Endothelial cell of umbilical vein (primary cell): ENCODE results near the gene PRCC. TPM values are rescaled to one million over a fixed set of nuclear protein-coding genes. Genes with fewer than 3 reads are reported as not detected.

Source experiments
- BruUV-seq: library from RNA; stranded (reverse); fragments of 400-500 nt; replicated peaks from 2 replicates; lab custom pipeline; 2021; lab: Mats Ljungman, UMichigan
- CTCF ChIA-PET: fragments of 300-600, 350-600 bp; sonication (Branson Sonifier 250); formaldehyde crosslinking; loops from one replicate; lab custom pipeline; 2021; ENCODE audit warnings: antibody characterized with exemption, inconsistent platforms; lab: Charles Lee
- POLR2A ChIA-PET: fragments of 300-600, 350-600 bp; sonication (Branson Sonifier 250); formaldehyde crosslinking; loops from one replicate; lab custom pipeline; 2021; ENCODE audit warnings: antibody characterized with exemption, inconsistent platforms; lab: Charles Lee
- DNase-seq: peaks from one replicate; pipeline ENCODE4 v3.0.0-alpha.2; 2011; ENCODE audit warnings: low read depth, low spot score
- FAIRE-seq: peaks from 2 replicates; lab custom pipeline; 2011; peaks lifted over from hg19 to GRCh38; lab: Jason Lieb, UNC
- H2AFZ ChIP-seq: 2 replicates; pipeline ENCODE4 v1.6.0; 2012; ENCODE audit warnings: low read depth, low read length, control low read depth, inconsistent platforms
- H3K27ac ChIP-seq: 2 replicates; pipeline ENCODE4 v1.5.1; 2011; ENCODE audit warnings: low read depth, mild to moderate bottlenecking, control low read depth, low read length, moderate library complexity; ENCODE audit not compliant: insufficient read depth
- H3K27me3 ChIP-seq, 2 experiments: 2 replicates each; pipeline versions ENCODE4 v1.6.0 to v1.6.1; 2011; ENCODE audit warnings: low read length in 2 of 2, mixed read lengths in 1 of 2; ENCODE audit not compliant: control insufficient read depth in 2 of 2, insufficient read depth in 2 of 2
- H3K36me3 ChIP-seq, 2 experiments: 2 replicates in 1 of 2; 3 replicates in 1 of 2; pipeline ENCODE4 v1.5.1; 2011; ENCODE audit warnings: low read length in 2 of 2, mild to moderate bottlenecking in 1 of 2, moderate library complexity in 1 of 2; ENCODE audit not compliant: control insufficient read depth in 2 of 2, insufficient read depth in 2 of 2; ENCODE audit errors: extremely low read depth in 1 of 2
- H3K4me1 ChIP-seq: 3 replicates; pipeline ENCODE4 v1.5.1; 2011; ENCODE audit warnings: mild to moderate bottlenecking, low read length; ENCODE audit not compliant: control insufficient read depth, insufficient read depth; ENCODE audit errors: extremely low read depth
- H3K4me2 ChIP-seq: 2 replicates; pipeline ENCODE4 v1.6.1; 2011; ENCODE audit warnings: low read length, control low read depth, mixed read lengths; ENCODE audit not compliant: insufficient read depth
- H3K4me3 ChIP-seq, 3 experiments: fragments of 200-600 bp in 1 of 3; sonication (generic), shearing (Covaris generic) in 1 of 3; replicated peaks in 1 of 3; 2 replicates each; pipeline ENCODE4 v1.5.1; 2011 to 2016; ENCODE audit warnings: control low read depth in 3 of 3, low read length in 3 of 3, mild to moderate bottlenecking in 2 of 3, inconsistent platforms in 1 of 3, low read depth in 1 of 3, moderate library complexity in 1 of 3; ENCODE audit not compliant: insufficient read depth in 1 of 3
- H3K79me2 ChIP-seq: 2 replicates; pipeline ENCODE4 v1.6.0; 2012; ENCODE audit warnings: low read length, inconsistent platforms; ENCODE audit not compliant: control insufficient read depth, insufficient read depth
- H3K9ac ChIP-seq: replicated peaks from 2 replicates; pipeline ENCODE3; 2011; ENCODE audit warnings: low read length, control low read depth; ENCODE audit not compliant: insufficient read depth; ENCODE audit errors: extremely low read depth
- H3K9me1 ChIP-seq: replicated peaks from 3 replicates; pipeline ENCODE4 v1.6.0; 2011; ENCODE audit warnings: mild to moderate bottlenecking, low read length; ENCODE audit not compliant: control insufficient read depth, insufficient read depth; ENCODE audit errors: extremely low read depth
- H3K9me3 ChIP-seq: replicated peaks from 2 replicates; pipeline ENCODE4 v1.5.1; 2012; ENCODE audit warnings: low read length, inconsistent platforms; ENCODE audit not compliant: control insufficient read depth, insufficient read depth
- H4K20me1 ChIP-seq: replicated peaks from 2 replicates; pipeline ENCODE3; 2011; ENCODE audit warnings: mild to moderate bottlenecking, low read length; ENCODE audit not compliant: control insufficient read depth, insufficient read depth; ENCODE audit errors: extremely low read depth
- EZH2 ChIP-seq: IDR thresholded peaks from 2 replicates; pipeline ENCODE4 v1.6.1; 2012; ENCODE audit warnings: borderline replicate concordance, low read depth, mild to moderate bottlenecking, moderate library complexity, low read length, inconsistent platforms; ENCODE audit not compliant: severe bottlenecking
- FOS ChIP-seq: IDR thresholded peaks from 2 replicates; pipeline ENCODE4 v1.6.1; 2011; ENCODE audit warnings: mild to moderate bottlenecking, low read length, moderate library complexity, borderline replicate concordance; ENCODE audit not compliant: insufficient read depth
- GATA2 ChIP-seq: IDR thresholded peaks from 2 replicates; pipeline ENCODE4 v1.7.0; 2011; ENCODE audit warnings: low read depth, mild to moderate bottlenecking, moderate library complexity, mixed read lengths, low read length; ENCODE audit not compliant: insufficient read length, insufficient read depth
- JUN ChIP-seq: IDR thresholded peaks from 2 replicates; pipeline ENCODE4 v1.6.1; 2011; ENCODE audit warnings: borderline replicate concordance, low read depth; ENCODE audit not compliant: insufficient read length, insufficient read depth
- MAX ChIP-seq: IDR thresholded peaks from 2 replicates; pipeline ENCODE4 v1.6.1; 2011; ENCODE audit not compliant: insufficient read depth, insufficient read length
- MYC ChIP-seq: IDR thresholded peaks from one replicate; pipeline ENCODE4 v1.6.1; 2011; ENCODE audit warnings: mild to moderate bottlenecking, low read depth, low read length
- POLR2A ChIP-seq: IDR thresholded peaks from 2 replicates; pipeline ENCODE4 v1.6.1; 2012; ENCODE audit warnings: low read depth, mild to moderate bottlenecking, control low read depth, low read length
- POLR2AphosphoS5 ChIP-seq: IDR thresholded peaks from 2 replicates; pipeline ENCODE4 v1.6.1; 2012; ENCODE audit warnings: low read depth, mild to moderate bottlenecking, control low read depth, low read length, moderate library complexity; ENCODE audit not compliant: insufficient read depth
- dilution Hi-C: fragments of 300-500 bp; cut with MboI; formaldehyde crosslinking; loops from one replicate; pipeline ENCODE4 v1.15.0; 2019; ENCODE audit warnings: low sequenced_read_pairs; ENCODE audit not compliant: extremely low pct_ligation_motif_present
- intact Hi-C: fragments of 100-400 bp; cut with micrococcal nuclease; formaldehyde crosslinking; loops from one replicate; pipeline ENCODE4 v1.10.0; 2022
- polyA plus RNA-seq, 4 experiments: library from polyadenylated mRNA; depleted of rRNA in 3 of 4; stranded (reverse) in 3 of 4; unstranded in 1 of 4; fragments of >200 nt; gene quantifications; 2 replicates each; pipeline versions ENCODE4 v1.2.1 to v1.2.3, GENCODE V29; 2011 to 2012; ENCODE audit warnings: missing spikeins in 1 of 4
- total RNA-seq: library from RNA; stranded (reverse); gene quantifications from 2 replicates; pipeline ENCODE4 v1.2.3, GENCODE V29; 2021
- TF ChIP-seq, protein P1 (sequence below), 2 donors: IDR thresholded peaks; 1 replicate in 1 of 2; 2 replicates in 1 of 2; pipeline ENCODE4 v1.5.1; 2011; ENCODE audit warnings: low read length in 2 of 2, mild to moderate bottlenecking in 2 of 2, moderate library complexity in 2 of 2, control low read depth in 1 of 2, inconsistent platforms in 1 of 2, low read depth in 1 of 2; ENCODE audit not compliant: insufficient read depth in 1 of 2; ENCODE audit errors: extremely low read depth in 1 of 2

Gene PRCC
- total and polyA plus RNA-seq, 2 donors (not counting 3 experiments of a cell fraction or from before 2014, with no cell fraction given), result 71.5 to 77.4 TPM

GRCh38 chr1:156786640-156787039, 19.3 kb downstream of the PRCC start:
- TSS peak; percentile 49 for BruUV-seq
- peaks cover 19% of the 10 kb centered on the region for H3K79me2 ChIP-seq
- peaks cover 4 to 21% of the 10 kb centered on the region in 2 experiments for H3K36me3 ChIP-seq
- intact Hi-C loops, result no loop called here
- DNase-seq (no peak), FAIRE-seq (no peak)
- no peak overlapping the region for H3K4me3 ChIP-seq
- no peaks in the 10 kb centered on the region for H3K27me3 ChIP-seq
- no peak overlapping the region for H3K27ac ChIP-seq
- no peaks in the 10 kb centered on the region for H3K9me3 ChIP-seq
- peaks cover 3% of the 10 kb centered on the region for H4K20me1 ChIP-seq
- H2AFZ ChIP-seq, result no peak overlapping the region
- H3K9ac ChIP-seq, result no peak overlapping the region
- TF ChIP-seq, protein P1, sequence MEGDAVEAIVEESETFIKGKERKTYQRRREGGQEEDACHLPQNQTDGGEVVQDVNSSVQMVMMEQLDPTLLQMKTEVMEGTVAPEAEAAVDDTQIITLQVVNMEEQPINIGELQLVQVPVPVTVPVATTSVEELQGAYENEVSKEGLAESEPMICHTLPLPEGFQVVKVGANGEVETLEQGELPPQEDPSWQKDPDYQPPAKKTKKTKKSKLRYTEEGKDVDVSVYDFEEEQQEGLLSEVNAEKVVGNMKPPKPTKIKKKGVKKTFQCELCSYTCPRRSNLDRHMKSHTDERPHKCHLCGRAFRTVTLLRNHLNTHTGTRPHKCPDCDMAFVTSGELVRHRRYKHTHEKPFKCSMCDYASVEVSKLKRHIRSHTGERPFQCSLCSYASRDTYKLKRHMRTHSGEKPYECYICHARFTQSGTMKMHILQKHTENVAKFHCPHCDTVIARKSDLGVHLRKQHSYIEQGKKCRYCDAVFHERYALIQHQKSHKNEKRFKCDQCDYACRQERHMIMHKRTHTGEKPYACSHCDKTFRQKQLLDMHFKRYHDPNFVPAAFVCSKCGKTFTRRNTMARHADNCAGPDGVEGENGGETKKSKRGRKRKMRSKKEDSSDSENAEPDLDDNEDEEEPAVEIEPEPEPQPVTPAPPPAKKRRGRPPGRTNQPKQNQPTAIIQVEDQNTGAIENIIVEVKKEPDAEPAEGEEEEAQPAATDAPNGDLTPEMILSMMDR (IDR thresholded peaks at IDR 0.05; ENCODE audit: extremely low read depth in 1 of 2, insufficient read depth in 1 of 2, low read depth in 1 of 2, low read length in 2 of 2), result no peak
- no peak for TF ChIP-seq JUN
- no peak for TF ChIP-seq EZH2
- no peak for TF ChIP-seq POLR2AphosphoS5
- TF ChIP-seq GATA2, result no peak
- no peak for TF ChIP-seq POLR2A
- no peak for TF ChIP-seq FOS
- no peak for TF ChIP-seq MAX
- no peak for TF ChIP-seq MYC
- H3K4me2 ChIP-seq, result no peak overlapping the region
- CTCF ChIA-PET, result interaction anchor here (1.2 to 2.8 kb wide), 4 partner anchors 15 to 103 kb away, joined by 3 to 7 read pairs (median 4); partner anchors contain the start of gene NTRK1
- dilution Hi-C loops, result no loop called here
- H3K4me1 ChIP-seq, result peaks cover under 1% of the 10 kb centered on the region
- POLR2A ChIA-PET, result no interaction called here
- no peaks in the 10 kb centered on the region for H3K9me1 ChIP-seq
